HuH-7.5 (cell line): ENCODE results near the gene SLC22A31.

ENCODE experiments used
- DNase-seq: peaks from one replicate; pipeline ENCODE4 v3.0.0; 2011; ENCODE audit warnings: low spot score

Gene SLC22A31

GRCh38 chr16:89164847-89165680, 35.3 kb downstream of the SLC22A31 start:
- DNase-seq, result no peak

GRCh38 chr16:89164436-89164835, 35.9 kb downstream of the SLC22A31 start:
- DNase-seq, result no peak

GRCh38 chr16:89163297-89163696, 37.0 kb downstream of the SLC22A31 start:
- DNase-seq, result no peak

GRCh38 chr16:89161763-89162713, 38.3 kb downstream of the SLC22A31 start:
- no peak for DNase-seq

- DNase-seq, result no peak
These were observed 39.2 kb downstream of the SLC22A31 start for GRCh38 chr16:89160977-89161701.

GRCh38 chr16:89159850-89160354, 40.4 kb downstream of the SLC22A31 start:
- no peak for DNase-seq

GRCh38 chr16:89159066-89159849, 41.1 kb downstream of the SLC22A31 start:
- no peak for DNase-seq

GRCh38 chr16:89157778-89158177, 42.6 kb downstream of the SLC22A31 start:
- DNase-seq, result no peak

- DNase-seq, result no peak
These were observed 43.3 kb downstream of the SLC22A31 start for GRCh38 chr16:89156740-89157645.

- DNase-seq, result no peak
These were observed 44.2 kb downstream of the SLC22A31 start for GRCh38 chr16:89155851-89156739.

GRCh38 chr16:89155184-89155679, 45.1 kb downstream of the SLC22A31 start:
- DNase-seq, result no peak

- no peak for DNase-seq
These were observed 45.8 kb downstream of the SLC22A31 start for GRCh38 chr16:89154390-89155183.

GRCh38 chr16:89153848-89154271, 46.5 kb downstream of the SLC22A31 start:
- DNase-seq, result no peak

GRCh38 chr16:89152831-89153700, 47.3 kb downstream of the SLC22A31 start:
- DNase-seq, result no peak

- DNase-seq, result no peak
These were observed 49.4 kb downstream of the SLC22A31 start for GRCh38 chr16:89150981-89151380.

- no peak for DNase-seq
These were observed 50.1 kb downstream of the SLC22A31 start for GRCh38 chr16:89150090-89150835.
